ENCODE data around the gene CHST15.

The CHST15 gene

GRCh38 chr10:124001391-124002148 is 91.8 kb downstream of the CHST15 start:
- Histone ChIP-seq H3K4me3 (ENCODE audit: extremely low read depth, insufficient read depth, low read length, poor library complexity, severe bottlenecking) (no peak overlapping the region), H3K4me1 (ENCODE audit: control insufficient read depth, insufficient read depth, low read length, poor library complexity, severe bottlenecking) (no peaks in the 10 kb centered on the region), H3K9me3 (ENCODE audit: control insufficient read depth, low read length) (no peaks in the 10 kb centered on the region), H3K27ac (ENCODE audit: low read depth, low read length, severe bottlenecking) (no peak overlapping the region), H3K36me3 (ENCODE audit: control insufficient read depth, insufficient read depth, low read length) (no peaks in the 10 kb centered on the region)
- WGBS, 2 experiments (ENCODE audit: insufficient coverage in 2 of 2) = 94% methylated on average over 17 to 20 of the region's 22 CpGs

GRCh38 chr10:124000792-124001201 is 92.6 kb downstream of the CHST15 start:
- no peak overlapping the region for H3K4me3 ChIP-seq (ENCODE audit: extremely low read depth, insufficient read depth, low read length, poor library complexity, severe bottlenecking)
- peaks cover under 1% of the 10 kb centered on the region for H3K4me1 ChIP-seq (ENCODE audit: control insufficient read depth, insufficient read depth, low read length, poor library complexity, severe bottlenecking)
- no peaks in the 10 kb centered on the region for H3K9me3 ChIP-seq (ENCODE audit: control insufficient read depth, low read length)
- no peak overlapping the region for H3K27ac ChIP-seq (ENCODE audit: low read depth, low read length, severe bottlenecking)
- H3K36me3 ChIP-seq (ENCODE audit: control insufficient read depth, insufficient read depth, low read length) = no peaks in the 10 kb centered on the region
- WGBS, 2 experiments (ENCODE audit: insufficient coverage in 2 of 2) = 75 to 88% methylated on average over 7 of the region's 8 CpGs

DNA sequence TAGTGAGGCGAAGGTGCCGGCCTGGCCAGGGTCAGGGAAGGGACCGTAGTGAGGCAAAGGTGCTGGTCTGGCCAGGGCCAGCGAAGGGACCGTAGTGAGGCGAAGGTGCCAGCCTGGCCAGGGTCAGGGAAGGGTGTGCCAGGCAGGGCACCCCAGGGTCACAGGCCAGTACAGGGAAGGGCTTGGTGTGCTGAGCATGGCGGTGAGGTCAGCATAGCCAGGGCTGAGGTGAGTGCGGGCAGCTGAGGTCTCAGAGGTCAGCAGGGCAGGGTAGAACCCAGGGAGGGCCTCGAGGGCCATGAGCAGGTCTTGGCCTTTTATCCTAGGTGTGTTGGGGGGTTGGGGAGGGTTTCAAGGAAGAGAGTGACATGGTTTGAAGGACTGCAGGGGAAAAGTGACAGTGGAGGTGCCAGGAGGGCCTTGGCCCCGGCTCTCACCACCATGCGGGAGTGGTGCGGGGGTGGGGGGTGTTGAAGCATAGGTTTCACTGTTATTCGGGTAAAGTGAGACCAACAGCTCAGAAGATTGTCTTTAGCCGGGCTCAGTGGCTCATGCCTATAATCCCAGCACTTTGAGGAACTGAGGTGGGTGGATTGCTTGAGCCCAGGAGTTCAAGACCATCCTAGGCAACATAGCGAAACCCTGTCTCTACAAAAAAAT is 93.3 kb downstream of the CHST15 start:
- 96 to 97% methylated on average over 11 to 13 of the region's 15 CpGs for WGBS, 2 experiments (ENCODE audit: insufficient coverage in 2 of 2)

DNA sequence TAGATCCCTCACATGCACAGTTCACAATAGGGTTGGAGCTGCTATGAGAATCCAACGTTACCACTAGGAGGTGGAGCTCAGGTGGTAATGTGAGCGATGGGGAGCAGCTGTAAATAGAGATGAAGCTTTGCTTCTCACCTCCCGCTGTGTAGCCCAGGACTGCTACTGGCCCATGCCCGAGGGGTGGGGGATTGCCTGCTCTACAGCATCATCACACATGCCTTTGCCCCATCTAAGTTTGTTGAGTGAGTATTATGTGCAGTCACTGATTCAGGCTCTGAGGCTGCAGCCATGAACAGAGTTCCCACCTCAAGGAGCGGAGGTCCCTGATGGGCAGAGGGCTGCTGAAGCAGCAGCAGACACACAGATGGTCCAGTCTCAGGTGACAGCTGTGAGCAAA is 94.1 kb downstream of the CHST15 start:
- Histone ChIP-seq H3K4me3 (ENCODE audit: extremely low read depth, insufficient read depth, low read length, poor library complexity, severe bottlenecking) (no peak overlapping the region), H3K36me3 (ENCODE audit: control insufficient read depth, insufficient read depth, low read length) (no peaks in the 10 kb centered on the region), H3K27ac (ENCODE audit: low read depth, low read length, severe bottlenecking) (no peak overlapping the region), H3K9me3 (ENCODE audit: control insufficient read depth, low read length) (no peaks in the 10 kb centered on the region), H3K4me1 (ENCODE audit: control insufficient read depth, insufficient read depth, low read length, poor library complexity, severe bottlenecking) (peaks cover 4% of the 10 kb centered on the region)
- WGBS, 2 experiments (ENCODE audit: insufficient coverage in 2 of 2) = 61 to 100% methylated on average over 3 of the region's 5 CpGs

More for the DNA sequence above, 93.3 kb downstream of the CHST15 start:
- Histone ChIP-seq H3K4me3 (ENCODE audit: extremely low read depth, insufficient read depth, low read length, poor library complexity, severe bottlenecking) (no peak overlapping the region), H3K27ac (ENCODE audit: low read depth, low read length, severe bottlenecking) (no peak overlapping the region), H3K9me3 (ENCODE audit: control insufficient read depth, low read length) (no peaks in the 10 kb centered on the region), H3K4me1 (ENCODE audit: control insufficient read depth, insufficient read depth, low read length, poor library complexity, severe bottlenecking) (peaks cover 4% of the 10 kb centered on the region), H3K36me3 (ENCODE audit: control insufficient read depth, insufficient read depth, low read length) (no peaks in the 10 kb centered on the region)

DNA sequence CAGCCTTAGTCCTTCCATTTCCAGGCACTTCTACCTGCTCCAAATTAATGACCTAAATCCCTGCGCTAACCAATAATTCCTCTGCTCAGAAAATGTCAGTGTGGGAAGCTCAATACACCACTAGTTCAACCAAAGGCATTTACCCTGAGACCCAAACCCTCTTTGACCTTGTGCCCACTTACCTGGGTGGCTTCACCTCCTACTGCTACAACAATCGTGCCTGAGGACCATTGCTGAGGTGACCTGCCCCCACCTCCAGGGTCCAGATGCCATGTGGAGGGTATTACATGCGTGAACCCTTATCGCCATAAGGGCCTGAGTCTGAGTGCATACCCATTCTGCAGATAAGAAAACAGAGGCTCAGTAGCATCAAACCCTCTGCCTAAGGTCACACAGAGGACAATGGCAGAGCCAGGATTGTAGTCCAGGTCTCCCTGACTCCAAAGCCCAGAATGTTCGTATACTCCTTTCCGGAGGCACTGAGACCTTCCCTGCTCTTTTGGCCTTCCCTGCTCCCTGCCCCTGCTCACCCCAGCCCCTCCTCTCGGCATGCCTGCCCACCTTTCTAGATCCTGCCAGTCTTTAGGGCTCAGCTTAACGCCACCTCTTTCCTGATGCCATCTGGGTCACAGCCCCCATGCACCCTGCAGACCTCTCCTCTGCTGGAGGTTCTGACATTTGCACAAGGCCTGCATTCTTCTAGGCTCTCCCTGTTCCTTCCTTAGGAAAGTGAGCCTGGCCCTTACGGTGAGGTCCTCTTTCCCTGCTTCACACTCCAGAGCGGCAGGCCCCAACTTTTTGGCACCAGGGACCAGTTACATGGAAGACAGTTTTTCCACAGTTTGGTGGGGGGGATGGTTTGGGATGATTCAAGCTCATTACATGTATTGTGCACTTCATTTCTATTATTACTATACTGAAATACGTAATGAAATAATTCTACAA is 94.9 kb downstream of the CHST15 start:
- Histone ChIP-seq H3K4me1 (ENCODE audit: control insufficient read depth, insufficient read depth, low read length, poor library complexity, severe bottlenecking) (peaks cover 4% of the 10 kb centered on the region), H3K9me3 (ENCODE audit: control insufficient read depth, low read length) (no peaks in the 10 kb centered on the region), H3K36me3 (ENCODE audit: control insufficient read depth, insufficient read depth, low read length) (no peaks in the 10 kb centered on the region), H3K4me3 (ENCODE audit: extremely low read depth, insufficient read depth, low read length, poor library complexity, severe bottlenecking) (no peak overlapping the region), H3K27ac (ENCODE audit: low read depth, low read length, severe bottlenecking) (no peak overlapping the region)
- 91 to 95% methylated on average over 8 to 9 of the region's 11 CpGs for WGBS, 2 experiments (ENCODE audit: insufficient coverage in 2 of 2)

DNA sequence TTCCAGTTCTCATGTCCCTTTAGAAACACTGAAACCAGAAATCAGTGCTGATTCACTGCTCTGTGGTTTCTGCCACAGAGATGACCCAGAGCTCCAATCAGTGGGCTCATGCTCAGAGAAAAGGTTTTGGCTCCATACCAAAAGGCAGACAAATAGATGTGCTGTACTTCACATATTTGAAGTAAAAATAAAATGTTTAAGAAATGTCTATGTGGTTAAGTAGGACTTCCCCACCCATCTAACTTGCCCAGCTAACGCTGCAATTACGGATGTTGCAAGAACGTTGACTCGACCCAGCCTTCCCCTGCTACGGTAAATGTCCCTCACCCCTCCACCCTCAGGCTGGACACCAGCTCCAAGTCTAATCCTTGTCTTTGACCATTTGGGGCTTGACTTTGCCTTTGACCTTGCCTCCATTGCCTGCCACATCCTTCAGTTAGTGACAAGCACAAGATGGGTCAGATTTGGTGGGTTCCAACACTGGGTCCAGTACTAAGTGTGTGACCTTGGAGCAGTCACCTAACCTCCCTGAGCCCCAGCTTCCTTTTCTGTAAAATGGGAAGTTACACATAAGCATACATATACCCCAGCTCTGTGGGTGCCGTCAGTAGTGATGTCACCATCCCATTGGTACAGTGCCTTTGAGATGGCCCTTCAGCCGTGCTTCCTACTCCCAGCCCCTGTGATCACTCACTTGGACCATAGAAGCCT is 95.8 kb downstream of the CHST15 start:
- 94 to 99% methylated on average over 7 of the region's 7 CpGs for WGBS, 2 experiments (ENCODE audit: insufficient coverage in 2 of 2)
- H3K36me3 ChIP-seq (ENCODE audit: control insufficient read depth, insufficient read depth, low read length) = no peaks in the 10 kb centered on the region
- H3K4me1 ChIP-seq (ENCODE audit: control insufficient read depth, insufficient read depth, low read length, poor library complexity, severe bottlenecking) = peaks cover 4% of the 10 kb centered on the region
- H3K9me3 ChIP-seq (ENCODE audit: control insufficient read depth, low read length) = no peaks in the 10 kb centered on the region
- no peak overlapping the region for H3K4me3 ChIP-seq (ENCODE audit: extremely low read depth, insufficient read depth, low read length, poor library complexity, severe bottlenecking)
- H3K27ac ChIP-seq (ENCODE audit: low read depth, low read length, severe bottlenecking) = no peak overlapping the region

- 93 to 96% methylated on average over 3 to 6 of the region's 6 CpGs for WGBS, 2 experiments (ENCODE audit: insufficient coverage in 2 of 2)
- H3K4me1 ChIP-seq (ENCODE audit: control insufficient read depth, insufficient read depth, low read length, poor library complexity, severe bottlenecking) = peaks cover 4% of the 10 kb centered on the region
- no peaks in the 10 kb centered on the region for H3K36me3 ChIP-seq (ENCODE audit: control insufficient read depth, insufficient read depth, low read length)
- no peak overlapping the region for H3K4me3 ChIP-seq (ENCODE audit: extremely low read depth, insufficient read depth, low read length, poor library complexity, severe bottlenecking)
- H3K27ac ChIP-seq (ENCODE audit: low read depth, low read length, severe bottlenecking) = no peak overlapping the region
- no peaks in the 10 kb centered on the region for H3K9me3 ChIP-seq (ENCODE audit: control insufficient read depth, low read length)
Measured at GRCh38 chr10:123997013-123997412, 96.4 kb downstream of the CHST15 start.

DNA sequence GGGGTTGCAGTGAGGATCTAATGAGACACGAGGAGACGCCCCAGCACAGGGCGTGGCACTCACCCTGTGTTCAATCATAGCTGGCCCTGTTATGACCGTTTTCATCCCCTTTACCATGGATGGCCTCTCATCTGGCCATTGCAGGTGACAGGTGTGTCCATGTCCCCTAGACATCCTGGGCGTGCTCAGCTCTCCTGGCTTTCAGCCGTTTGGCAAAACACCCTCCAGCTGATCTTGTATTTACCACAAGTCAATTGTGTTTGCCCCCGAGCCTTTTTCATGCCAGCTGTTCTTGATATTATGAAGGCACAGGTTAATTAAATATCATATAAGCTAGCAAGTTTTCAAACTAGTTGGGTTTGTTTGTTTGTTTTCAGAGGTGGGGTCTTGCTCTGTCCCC is 97.1 kb downstream of the CHST15 start:
- Histone ChIP-seq H3K4me3 (ENCODE audit: extremely low read depth, insufficient read depth, low read length, poor library complexity, severe bottlenecking) (no peak overlapping the region), H3K27ac (ENCODE audit: low read depth, low read length, severe bottlenecking) (no peak overlapping the region), H3K36me3 (ENCODE audit: control insufficient read depth, insufficient read depth, low read length) (no peaks in the 10 kb centered on the region), H3K9me3 (ENCODE audit: control insufficient read depth, low read length) (no peaks in the 10 kb centered on the region), H3K4me1 (ENCODE audit: control insufficient read depth, insufficient read depth, low read length, poor library complexity, severe bottlenecking) (peaks cover 4% of the 10 kb centered on the region)
- WGBS, 2 experiments (ENCODE audit: insufficient coverage in 2 of 2) = 83 to 87% methylated on average over 5 to 6 of the region's 7 CpGs

- WGBS, 2 experiments (ENCODE audit: insufficient coverage in 2 of 2) = 9% methylated on average over 25 to 26 of the region's 27 CpGs
- H3K27ac ChIP-seq (ENCODE audit: low read depth, low read length, severe bottlenecking) = no peak overlapping the region
- no peaks in the 10 kb centered on the region for H3K9me3 ChIP-seq (ENCODE audit: control insufficient read depth, low read length)
- peaks cover 4% of the 10 kb centered on the region for H3K4me1 ChIP-seq (ENCODE audit: control insufficient read depth, insufficient read depth, low read length, poor library complexity, severe bottlenecking)
- H3K36me3 ChIP-seq (ENCODE audit: control insufficient read depth, insufficient read depth, low read length) = no peaks in the 10 kb centered on the region
- peak overlapping the region; percentile 25 for H3K4me3 ChIP-seq (ENCODE audit: extremely low read depth, insufficient read depth, low read length, poor library complexity, severe bottlenecking)
Measured at GRCh38 chr10:123995461-123996131, 97.8 kb downstream of the CHST15 start.

GRCh38 chr10:123995082-123995460 is 98.3 kb downstream of the CHST15 start:
- peaks cover 4% of the 10 kb centered on the region for H3K4me1 ChIP-seq (ENCODE audit: control insufficient read depth, insufficient read depth, low read length, poor library complexity, severe bottlenecking)
- H3K27ac ChIP-seq (ENCODE audit: low read depth, low read length, severe bottlenecking) = no peak overlapping the region
- H3K9me3 ChIP-seq (ENCODE audit: control insufficient read depth, low read length) = no peaks in the 10 kb centered on the region
- no peaks in the 10 kb centered on the region for H3K36me3 ChIP-seq (ENCODE audit: control insufficient read depth, insufficient read depth, low read length)
- whole genome bisulfite sequencing, 2 experiments (ENCODE audit: insufficient coverage in 2 of 2) = 10 to 17% methylated on average over 9 of the region's 11 CpGs
- H3K4me3 ChIP-seq (ENCODE audit: extremely low read depth, insufficient read depth, low read length, poor library complexity, severe bottlenecking) = peak overlapping the region; percentile 25
